Hepatocyte (in vitro differentiated cells): ENCODE data around the gene TMX3. TPM values are rescaled to one million over a fixed set of nuclear protein-coding genes. Genes with fewer than 3 reads are reported as not detected.

Experiments used
- DNase-seq: peaks from one replicate; pipeline ENCODE4 v3.0.0-alpha.2; 2016; ENCODE audit warnings: low spot score
- H2AFZ ChIP-seq: fragments of 200-600 bp; sonication (generic); 2 replicates; pipeline ENCODE4 v1.6.0; 2016; ENCODE audit warnings: antibody characterized with exemption, mild to moderate bottlenecking
- H3K27ac ChIP-seq: fragments of 200-600 bp; sonication (generic); 2 replicates; pipeline ENCODE4 v1.5.1; 2016; ENCODE audit warnings: mild to moderate bottlenecking
- H3K27me3 ChIP-seq: fragments of 200-600 bp; sonication (generic); 2 replicates; pipeline ENCODE4 v1.6.1; 2016
- H3K36me3 ChIP-seq: fragments of 200-600 bp; sonication (generic); replicated peaks from 2 replicates; pipeline ENCODE4 v1.5.1; 2016; ENCODE audit warnings: low read depth; ENCODE audit not compliant: insufficient read depth
- H3K4me1 ChIP-seq: fragments of 200-600 bp; sonication (generic); 2 replicates; pipeline ENCODE4 v1.5.1; 2016; ENCODE audit warnings: mild to moderate bottlenecking, moderate library complexity; ENCODE audit not compliant: insufficient read depth
- H3K4me2 ChIP-seq: fragments of 200-600 bp; sonication (generic); 2 replicates; pipeline ENCODE4 v1.6.0; 2016
- H3K4me3 ChIP-seq: fragments of 200-600 bp; sonication (generic); 2 replicates; pipeline ENCODE4 v1.5.1; 2016; ENCODE audit warnings: mild to moderate bottlenecking
- H3K79me2 ChIP-seq: fragments of 200-600 bp; sonication (generic); 2 replicates; pipeline ENCODE4 v1.6.0; 2017; ENCODE audit warnings: mild to moderate bottlenecking
- H3K9me2 ChIP-seq: fragments of 200-600 bp; sonication (generic); replicated peaks from 2 replicates; pipeline ENCODE4 v1.6.0; 2017; ENCODE audit warnings: mild to moderate bottlenecking; ENCODE audit not compliant: insufficient read depth
- H3K9me3 ChIP-seq: fragments of 200-600 bp; sonication (generic); 2 replicates; pipeline ENCODE4 v1.5.1; 2016; ENCODE audit warnings: low read depth, mild to moderate bottlenecking
- H4K20me1 ChIP-seq: fragments of 200-600 bp; sonication (generic); 2 replicates; pipeline ENCODE4 v1.6.0; 2016; ENCODE audit warnings: mild to moderate bottlenecking; ENCODE audit not compliant: insufficient read depth, poor library complexity, severe bottlenecking
- CTCF ChIP-seq: fragments of 200-600 bp; sonication (generic); IDR thresholded peaks from 2 replicates; pipeline ENCODE4 v1.5.1; 2016; ENCODE audit warnings: antibody characterized with exemption, mild to moderate bottlenecking; ENCODE audit not compliant: poor library complexity
- EZH2 ChIP-seq: fragments of 200-600 bp; sonication (generic); IDR thresholded peaks from 2 replicates; pipeline ENCODE4 v1.6.1; 2016; ENCODE audit warnings: antibody characterized with exemption, mild to moderate bottlenecking, borderline replicate concordance
- EZH2phosphoT487 ChIP-seq: fragments of 200-600 bp; sonication (generic); IDR thresholded peaks from one replicate; pipeline ENCODE4 v1.6.1; 2018; ENCODE audit warnings: antibody characterized with exemption, mild to moderate bottlenecking, low read depth, moderate library complexity; ENCODE audit not compliant: unreplicated experiment, severe bottlenecking
- WGBS: methylation state at CpG from one replicate; pipeline ENCODE4 v1.1.6; 2016; ENCODE audit warnings: low lambda C conversion rate; ENCODE audit errors: missing lambda C conversion rate; 5-methylcytosine and 5-hydroxymethylcytosine counted together
- polyA plus RNA-seq: library from polyadenylated mRNA; unstranded; fragments of >200 nt; fragmentation: Nextera tagmentation; extraction: Ambion mirVana; gene quantifications from 2 replicates; pipeline ENCODE4 v1.2.1, GENCODE V29; 2016
- total RNA-seq: library from RNA; depleted of rRNA; stranded (reverse); fragments of >200 nt; gene quantifications from 2 replicates; pipeline ENCODE4 v1.2.3, GENCODE V29; 2014

The TMX3 gene
- total and polyA plus RNA-seq, 2 experiments from 2014 or later, result 15.1 to 40.2 TPM

GRCh38 chr18:68662754-68663153 lies 52.2 kb downstream of the TMX3 start:
- H2AFZ ChIP-seq, result no peak overlapping the region
- no peaks in the 10 kb centered on the region for H3K9me3 ChIP-seq
- H3K79me2 ChIP-seq, result no peaks in the 10 kb centered on the region
- no peaks in the 10 kb centered on the region for H4K20me1 ChIP-seq
- no peaks in the 10 kb centered on the region for H3K4me1 ChIP-seq
- H3K27me3 ChIP-seq, result no peaks in the 10 kb centered on the region
- H3K27ac ChIP-seq, result no peak overlapping the region
- 71% methylated on average over 4 of the region's 4 CpGs for WGBS
- H3K4me2 ChIP-seq, result no peak overlapping the region
- H3K4me3 ChIP-seq, result no peak overlapping the region
- H3K9me2 ChIP-seq, result no peaks in the 10 kb centered on the region
- H3K36me3 ChIP-seq, result no peaks in the 10 kb centered on the region
- TF ChIP-seq EZH2 (no peak), CTCF (no peak), EZH2phosphoT487 (no peak)
- no peak for DNase-seq

GRCh38 chr18:68660354-68661183 lies 54.3 kb downstream of the TMX3 start:
- H3K27me3 ChIP-seq, result no peaks in the 10 kb centered on the region
- no peak overlapping the region for H3K4me2 ChIP-seq
- TF ChIP-seq EZH2 (no peak), CTCF (peak; percentile 69)
- H3K27ac ChIP-seq, result no peak overlapping the region
- H3K36me3 ChIP-seq, result no peaks in the 10 kb centered on the region
- no peaks in the 10 kb centered on the region for H3K9me2 ChIP-seq
- H3K9me3 ChIP-seq, result no peaks in the 10 kb centered on the region
- no peaks in the 10 kb centered on the region for H3K4me1 ChIP-seq
- no peak overlapping the region for H2AFZ ChIP-seq
- H3K79me2 ChIP-seq, result no peaks in the 10 kb centered on the region
- peak; percentile 66 for DNase-seq
- no peak overlapping the region for H3K4me3 ChIP-seq
- WGBS, result 45% methylated on average over 5 of the region's 5 CpGs
- H4K20me1 ChIP-seq, result no peaks in the 10 kb centered on the region

- no peaks in the 10 kb centered on the region for H3K9me3 ChIP-seq
- H3K4me1 ChIP-seq, result no peaks in the 10 kb centered on the region
- TF ChIP-seq CTCF, result no peak
- TF ChIP-seq EZH2, result no peak
- no peak for TF ChIP-seq EZH2phosphoT487
- H3K27ac ChIP-seq, result no peak overlapping the region
- H4K20me1 ChIP-seq, result no peaks in the 10 kb centered on the region
- H3K79me2 ChIP-seq, result no peaks in the 10 kb centered on the region
- no peak for DNase-seq
- no peak overlapping the region for H3K4me2 ChIP-seq
- no peak overlapping the region for H2AFZ ChIP-seq
- no peaks in the 10 kb centered on the region for H3K27me3 ChIP-seq
- no peaks in the 10 kb centered on the region for H3K9me2 ChIP-seq
- no peak overlapping the region for H3K4me3 ChIP-seq
- H3K36me3 ChIP-seq, result no peaks in the 10 kb centered on the region
These were observed 66.7 kb downstream of the TMX3 start for GRCh38 chr18:68648191-68648590.
